Hepatocyte (in vitro differentiated cells): ENCODE results near the gene AXIN2. TPM values are rescaled to one million over a fixed set of nuclear protein-coding genes. Genes with fewer than 3 reads are reported as not detected.
A peak's percentile ranks its signal among the peaks of the same experiment; 100 is the strongest.

Experiments
- DNase-seq: peaks from one replicate; pipeline ENCODE4 v3.0.0-alpha.2; 2016; ENCODE audit warnings: low spot score
- H2AFZ ChIP-seq: fragments of 200-600 bp; sonication (generic); 2 replicates; pipeline ENCODE4 v1.6.0; 2016; ENCODE audit warnings: antibody characterized with exemption, mild to moderate bottlenecking
- H3K27ac ChIP-seq: fragments of 200-600 bp; sonication (generic); 2 replicates; pipeline ENCODE4 v1.5.1; 2016; ENCODE audit warnings: mild to moderate bottlenecking
- H3K27me3 ChIP-seq: fragments of 200-600 bp; sonication (generic); 2 replicates; pipeline ENCODE4 v1.6.1; 2016
- H3K36me3 ChIP-seq: fragments of 200-600 bp; sonication (generic); replicated peaks from 2 replicates; pipeline ENCODE4 v1.5.1; 2016; ENCODE audit warnings: low read depth; ENCODE audit not compliant: insufficient read depth
- H3K4me1 ChIP-seq: fragments of 200-600 bp; sonication (generic); 2 replicates; pipeline ENCODE4 v1.5.1; 2016; ENCODE audit warnings: mild to moderate bottlenecking, moderate library complexity; ENCODE audit not compliant: insufficient read depth
- H3K4me2 ChIP-seq: fragments of 200-600 bp; sonication (generic); 2 replicates; pipeline ENCODE4 v1.6.0; 2016
- H3K4me3 ChIP-seq: fragments of 200-600 bp; sonication (generic); 2 replicates; pipeline ENCODE4 v1.5.1; 2016; ENCODE audit warnings: mild to moderate bottlenecking
- H3K79me2 ChIP-seq: fragments of 200-600 bp; sonication (generic); 2 replicates; pipeline ENCODE4 v1.6.0; 2017; ENCODE audit warnings: mild to moderate bottlenecking
- H3K9me2 ChIP-seq: fragments of 200-600 bp; sonication (generic); replicated peaks from 2 replicates; pipeline ENCODE4 v1.6.0; 2017; ENCODE audit warnings: mild to moderate bottlenecking; ENCODE audit not compliant: insufficient read depth
- H3K9me3 ChIP-seq: fragments of 200-600 bp; sonication (generic); 2 replicates; pipeline ENCODE4 v1.5.1; 2016; ENCODE audit warnings: low read depth, mild to moderate bottlenecking
- H4K20me1 ChIP-seq: fragments of 200-600 bp; sonication (generic); 2 replicates; pipeline ENCODE4 v1.6.0; 2016; ENCODE audit warnings: mild to moderate bottlenecking; ENCODE audit not compliant: insufficient read depth, poor library complexity, severe bottlenecking
- CTCF ChIP-seq: fragments of 200-600 bp; sonication (generic); IDR thresholded peaks from 2 replicates; pipeline ENCODE4 v1.5.1; 2016; ENCODE audit warnings: antibody characterized with exemption, mild to moderate bottlenecking; ENCODE audit not compliant: poor library complexity
- EZH2 ChIP-seq: fragments of 200-600 bp; sonication (generic); IDR thresholded peaks from 2 replicates; pipeline ENCODE4 v1.6.1; 2016; ENCODE audit warnings: antibody characterized with exemption, mild to moderate bottlenecking, borderline replicate concordance
- EZH2phosphoT487 ChIP-seq: fragments of 200-600 bp; sonication (generic); IDR thresholded peaks from one replicate; pipeline ENCODE4 v1.6.1; 2018; ENCODE audit warnings: antibody characterized with exemption, mild to moderate bottlenecking, low read depth, moderate library complexity; ENCODE audit not compliant: unreplicated experiment, severe bottlenecking
- WGBS: methylation state at CpG from one replicate; pipeline ENCODE4 v1.1.6; 2016; ENCODE audit warnings: low lambda C conversion rate; ENCODE audit errors: missing lambda C conversion rate; 5-methylcytosine and 5-hydroxymethylcytosine counted together
- polyA plus RNA-seq: library from polyadenylated mRNA; unstranded; fragments of >200 nt; fragmentation: Nextera tagmentation; extraction: Ambion mirVana; gene quantifications from 2 replicates; pipeline ENCODE4 v1.2.1, GENCODE V29; 2016
- total RNA-seq: library from RNA; depleted of rRNA; stranded (reverse); fragments of >200 nt; gene quantifications from 2 replicates; pipeline ENCODE4 v1.2.3, GENCODE V29; 2014

Gene AXIN2
- total and polyA plus RNA-seq, 2 experiments from 2014 or later, result 15.4 to 22.3 TPM

DNA sequence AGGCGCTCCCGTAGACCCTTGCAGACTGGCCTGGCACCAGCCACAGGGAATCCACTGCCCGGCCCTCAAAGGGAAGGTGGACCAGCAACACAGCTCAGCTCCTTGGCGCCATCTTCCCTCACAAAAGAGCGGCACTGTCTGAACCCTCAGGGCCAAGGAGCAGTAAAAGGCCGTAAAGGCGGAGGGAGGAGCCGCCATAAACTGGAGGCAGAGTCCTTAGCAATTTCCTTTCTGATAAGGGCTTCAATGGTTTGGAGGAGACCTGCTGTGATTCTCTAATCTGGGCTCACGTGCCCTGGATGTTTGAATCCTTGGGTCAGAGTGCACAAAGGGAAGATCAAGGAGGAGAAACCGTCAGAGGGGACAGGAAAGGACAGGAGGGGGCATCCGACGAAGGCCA, 15.5 kb upstream of the AXIN2 start:
- peak; percentile 74 for DNase-seq
- H3K9me3 ChIP-seq, result no peaks in the 10 kb centered on the region
- WGBS, result 49% methylated on average over 12 of the region's 12 CpGs
- H3K4me3 ChIP-seq, result no peak overlapping the region
- no peaks in the 10 kb centered on the region for H3K9me2 ChIP-seq
- no peaks in the 10 kb centered on the region for H4K20me1 ChIP-seq
- no peak overlapping the region for H3K4me2 ChIP-seq
- no peaks in the 10 kb centered on the region for H3K79me2 ChIP-seq
- H3K27ac ChIP-seq, result peak overlapping the region; percentile 65
- no peaks in the 10 kb centered on the region for H3K36me3 ChIP-seq
- TF ChIP-seq EZH2phosphoT487, result no peak
- no peak for TF ChIP-seq CTCF
- TF ChIP-seq EZH2, result no peak
- no peak overlapping the region for H2AFZ ChIP-seq
- no peaks in the 10 kb centered on the region for H3K27me3 ChIP-seq
- H3K4me1 ChIP-seq, result no peaks in the 10 kb centered on the region

- H4K20me1 ChIP-seq, result no peaks in the 10 kb centered on the region
- TF ChIP-seq EZH2phosphoT487 (no peak), CTCF (no peak), EZH2 (no peak)
- WGBS, result 45% methylated on average over 5 of the region's 5 CpGs
- no peak overlapping the region for H3K27ac ChIP-seq
- H3K36me3 ChIP-seq, result no peaks in the 10 kb centered on the region
- no peaks in the 10 kb centered on the region for H3K4me1 ChIP-seq
- no peaks in the 10 kb centered on the region for H3K79me2 ChIP-seq
- H3K9me2 ChIP-seq, result no peaks in the 10 kb centered on the region
- no peaks in the 10 kb centered on the region for H3K9me3 ChIP-seq
- H3K4me3 ChIP-seq, result no peak overlapping the region
- no peak for DNase-seq
- H3K27me3 ChIP-seq, result no peaks in the 10 kb centered on the region
- no peak overlapping the region for H3K4me2 ChIP-seq
- H2AFZ ChIP-seq, result no peak overlapping the region
Measured at GRCh38 chr17:65573282-65573602, 11.8 kb upstream of the AXIN2 start.

GRCh38 chr17:65572581-65573281, 11.3 kb upstream of the AXIN2 start:
- Histone ChIP-seq H4K20me1 (no peaks in the 10 kb centered on the region), H2AFZ (no peak overlapping the region), H3K36me3 (no peaks in the 10 kb centered on the region), H3K4me2 (no peak overlapping the region), H3K27me3 (no peaks in the 10 kb centered on the region), H3K9me2 (no peaks in the 10 kb centered on the region), H3K9me3 (no peaks in the 10 kb centered on the region), H3K4me3 (no peak overlapping the region), H3K27ac (no peak overlapping the region), H3K4me1 (no peaks in the 10 kb centered on the region), H3K79me2 (no peaks in the 10 kb centered on the region)
- DNase-seq, result no peak
- WGBS, result 57% methylated on average over 14 of the region's 14 CpGs
- no peak for TF ChIP-seq EZH2phosphoT487

- Histone ChIP-seq H4K20me1 (no peaks in the 10 kb centered on the region), H3K27ac (no peak overlapping the region), H3K9me3 (no peaks in the 10 kb centered on the region), H3K4me2 (no peak overlapping the region), H3K9me2 (no peaks in the 10 kb centered on the region), H3K27me3 (no peaks in the 10 kb centered on the region), H3K4me3 (no peak overlapping the region), H3K36me3 (no peaks in the 10 kb centered on the region), H3K79me2 (no peaks in the 10 kb centered on the region), H3K4me1 (no peaks in the 10 kb centered on the region), H2AFZ (no peak overlapping the region)
- WGBS, result 53% methylated on average over 6 of the region's 6 CpGs
- no peak for TF ChIP-seq EZH2phosphoT487
- no peak for TF ChIP-seq CTCF
- no peak for TF ChIP-seq EZH2
- DNase-seq, result no peak
Measured at GRCh38 chr17:65572186-65572580, 10.7 kb upstream of the AXIN2 start.
